Panc1 (cell line): ENCODE measurements around the gene SEH1L. TPM values are rescaled to one million over a fixed set of nuclear protein-coding genes. Genes with fewer than 3 reads are reported as not detected.

Experiments
- ATAC-seq: fragments of 200-7000 bp; cut with Tn5 transposase; 2 replicates; pipeline ENCODE4 v1.9.1; 2020; ENCODE audit warnings: mild to moderate bottlenecking, moderate library complexity
- BruUV-seq: library from RNA; stranded (reverse); fragments of 400-500 nt; replicated peaks from 2 replicates; lab custom pipeline; 2021; lab: Mats Ljungman, UMichigan
- CTCF ChIA-PET: fragments of 300-600 bp; sonication (Branson Sonifier 250); formaldehyde crosslinking; loops from one replicate; lab custom pipeline; 2022; ENCODE audit warnings: antibody characterized with exemption; lab: Charles Lee
- POLR2A ChIA-PET: fragments of 300-600 bp; sonication (Branson Sonifier 250); formaldehyde crosslinking; loops from one replicate; lab custom pipeline; 2022; ENCODE audit warnings: antibody characterized with exemption; lab: Charles Lee
- DNase-seq: peaks from one replicate; pipeline ENCODE4 v3.0.0-alpha.2; 2010; ENCODE audit warnings: low read depth, low spot score
- H3K27ac ChIP-seq: 2 replicates; pipeline ENCODE4 v1.5.1; 2011; ENCODE audit warnings: mild to moderate bottlenecking, low read length, inconsistent platforms
- H3K27me3 ChIP-seq: fragments of 200-500 bp; sonication (Bioruptor generic); 2 replicates; pipeline ENCODE4 v1.6.0; 2014; ENCODE audit warnings: low read length, inconsistent platforms; ENCODE audit not compliant: control insufficient read depth, insufficient read depth
- H3K36me3 ChIP-seq: fragments of 200-500 bp; sonication (Bioruptor generic); 2 replicates; pipeline ENCODE4 v1.5.1; 2014; ENCODE audit warnings: inconsistent platforms, mild to moderate bottlenecking, low read length, moderate library complexity; ENCODE audit not compliant: control insufficient read depth, insufficient read depth
- H3K4me1 ChIP-seq: 2 replicates; pipeline ENCODE4 v1.5.1; 2011; ENCODE audit warnings: inconsistent platforms, mild to moderate bottlenecking, low read length, moderate library complexity; ENCODE audit not compliant: control insufficient read depth, insufficient read depth
- H3K4me3 ChIP-seq, 2 experiments: 2 replicates each; pipeline ENCODE4 v1.5.1; 2011 to 2012; ENCODE audit warnings: low read depth in 2 of 2, low read length in 2 of 2, mild to moderate bottlenecking in 2 of 2, inconsistent platforms in 1 of 2, moderate library complexity in 1 of 2
- H3K9me3 ChIP-seq: fragments of 200-500 bp; sonication (Bioruptor generic); 2 replicates; pipeline ENCODE4 v1.5.1; 2014; ENCODE audit warnings: low read depth, mild to moderate bottlenecking, inconsistent platforms, low read length, moderate library complexity; ENCODE audit not compliant: control insufficient read depth, insufficient read depth
- POLR2AphosphoS5 ChIP-seq: IDR thresholded peaks from 2 replicates; pipeline ENCODE4 v1.6.1; 2012; ENCODE audit warnings: mild to moderate bottlenecking, low read depth, low read length, moderate library complexity
- SIN3A ChIP-seq: IDR thresholded peaks from 2 replicates; pipeline ENCODE4 v1.6.1; 2012; ENCODE audit warnings: low read depth, mild to moderate bottlenecking, low read length, moderate library complexity, borderline replicate concordance; ENCODE audit not compliant: insufficient read depth
- TCF7L2 ChIP-seq: IDR thresholded peaks from 2 replicates; pipeline ENCODE4 v1.6.1; 2011; ENCODE audit warnings: mild to moderate bottlenecking, low read depth, low read length, inconsistent platforms
- in situ Hi-C: cut with HindIII; loops from 2 replicates; pipeline ENCODE4 v1.10.0; 2016; ENCODE audit warnings: low sequenced_read_pairs, low pct_unique_long_range_greater_than_20kb
- intact Hi-C: fragments of 100-400 bp; cut with micrococcal nuclease; formaldehyde crosslinking; loops from one replicate; pipeline ENCODE4 v1.10.0; 2022; ENCODE audit not compliant: unreplicated experiment
- total RNA-seq: library from RNA; stranded (reverse); gene quantifications from one replicate; pipeline ENCODE4 v1.2.1, GENCODE V29; 2021; ENCODE audit not compliant: unreplicated experiment
- TF ChIP-seq, protein P1 (sequence below): fragments of 450-650 bp; IDR thresholded peaks from 2 replicates; pipeline ENCODE4 v1.5.1; 2017; ENCODE audit warnings: mild to moderate bottlenecking
- TF ChIP-seq, protein P2 (sequence below), 2 experiments: IDR thresholded peaks; 2 replicates each; pipeline ENCODE4 v1.6.1; 2011 to 2012; ENCODE audit warnings: low read depth in 2 of 2, control low read depth in 1 of 2, low read length in 1 of 2, mild to moderate bottlenecking in 1 of 2, moderate library complexity in 1 of 2; ENCODE audit not compliant: insufficient read depth in 1 of 2

Gene SEH1L
- total RNA-seq, 1 experiment from 2014 or later, result 86.5 TPM

DNA sequence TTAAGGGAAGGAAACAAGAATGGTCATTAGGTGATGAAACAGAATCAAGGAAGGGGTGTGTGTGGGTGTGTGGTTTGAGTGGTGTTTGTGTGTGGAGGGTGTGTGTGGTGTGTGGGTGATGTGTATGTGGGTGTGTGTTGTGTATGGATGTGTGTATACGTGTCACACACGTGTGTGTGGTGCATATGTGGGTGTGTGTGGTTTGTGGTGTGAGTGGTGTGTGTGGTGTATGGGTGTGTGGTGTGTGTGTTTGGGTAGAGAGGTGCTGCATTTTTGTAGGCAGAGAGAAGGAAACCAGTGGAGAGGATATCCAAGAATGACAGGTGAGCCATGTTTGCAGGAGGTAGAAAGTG, 42.3 kb downstream of the SEH1L start:
- in situ Hi-C loops (no loop called here), intact Hi-C loops (loop anchor here (5.0 kb wide), 1 partner anchor 167 kb away; no protein-coding TSS in a partner anchor)
- Histone ChIP-seq H3K27me3 (no peaks in the 10 kb centered on the region), H3K27ac (peak overlapping the region; percentile 96), H3K9me3 (no peaks in the 10 kb centered on the region), H3K4me1 (peaks cover 17% of the 10 kb centered on the region), H3K4me3 (peak overlapping the region; percentile 86 to 98), H3K36me3 (peaks cover 16% of the 10 kb centered on the region)
- TF ChIP-seq POLR2AphosphoS5, result no peak
- ATAC-seq, result no peak
- CTCF ChIA-PET, result no interaction called here
- POLR2A ChIA-PET, result no interaction called here
- BruUV-seq, result no TSS peak
- DNase-seq, result no peak

DNA sequence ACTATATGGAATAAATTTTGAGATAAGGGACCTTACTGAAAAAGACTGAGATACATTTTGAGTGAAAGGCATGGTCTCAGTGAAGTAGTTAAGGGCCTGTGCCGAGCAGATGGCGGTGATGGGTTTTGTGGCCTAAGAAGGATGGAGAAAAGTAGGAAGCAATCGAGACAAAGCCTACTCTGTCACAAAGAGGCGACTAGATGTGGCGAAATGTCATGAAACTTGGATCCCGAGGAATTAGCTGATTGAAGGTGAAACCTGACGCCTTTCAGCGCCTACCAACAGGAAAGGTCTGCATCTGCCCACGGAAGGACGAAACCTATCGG, 42.8 kb downstream of the SEH1L start:
- intact Hi-C loops, result loop anchor here (5.0 kb wide), 1 partner anchor 167 kb away; no protein-coding TSS in a partner anchor
- Histone ChIP-seq H3K4me3 (peak overlapping the region; percentile 86 to 98), H3K9me3 (no peaks in the 10 kb centered on the region), H3K4me1 (peaks cover 17% of the 10 kb centered on the region), H3K27me3 (no peaks in the 10 kb centered on the region), H3K36me3 (peaks cover 13% of the 10 kb centered on the region), H3K27ac (peak overlapping the region; percentile 96)
- POLR2A ChIA-PET, result interaction anchor here (0.5 to 0.6 kb wide), 3 partner anchors 19 to 190 kb away, joined by 3 to 4 read pairs (median 4); no protein-coding TSS in a partner anchor
- DNase-seq, result no peak
- no peak for TF ChIP-seq TCF7L2
- TF ChIP-seq POLR2AphosphoS5, result peak; percentile 12; the same call in 1 of the 2 replicates
- TF ChIP-seq, protein P1, sequence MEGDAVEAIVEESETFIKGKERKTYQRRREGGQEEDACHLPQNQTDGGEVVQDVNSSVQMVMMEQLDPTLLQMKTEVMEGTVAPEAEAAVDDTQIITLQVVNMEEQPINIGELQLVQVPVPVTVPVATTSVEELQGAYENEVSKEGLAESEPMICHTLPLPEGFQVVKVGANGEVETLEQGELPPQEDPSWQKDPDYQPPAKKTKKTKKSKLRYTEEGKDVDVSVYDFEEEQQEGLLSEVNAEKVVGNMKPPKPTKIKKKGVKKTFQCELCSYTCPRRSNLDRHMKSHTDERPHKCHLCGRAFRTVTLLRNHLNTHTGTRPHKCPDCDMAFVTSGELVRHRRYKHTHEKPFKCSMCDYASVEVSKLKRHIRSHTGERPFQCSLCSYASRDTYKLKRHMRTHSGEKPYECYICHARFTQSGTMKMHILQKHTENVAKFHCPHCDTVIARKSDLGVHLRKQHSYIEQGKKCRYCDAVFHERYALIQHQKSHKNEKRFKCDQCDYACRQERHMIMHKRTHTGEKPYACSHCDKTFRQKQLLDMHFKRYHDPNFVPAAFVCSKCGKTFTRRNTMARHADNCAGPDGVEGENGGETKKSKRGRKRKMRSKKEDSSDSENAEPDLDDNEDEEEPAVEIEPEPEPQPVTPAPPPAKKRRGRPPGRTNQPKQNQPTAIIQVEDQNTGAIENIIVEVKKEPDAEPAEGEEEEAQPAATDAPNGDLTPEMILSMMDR, result no peak
- BruUV-seq, result TSS peak; percentile 99
- CTCF ChIA-PET, result interaction anchor here (0.7 kb wide), 1 partner anchor 169 kb away, joined by 4 read pairs; no protein-coding TSS in a partner anchor
- in situ Hi-C loops, result no loop called here
- ATAC-seq, result peak; percentile 23

DNA sequence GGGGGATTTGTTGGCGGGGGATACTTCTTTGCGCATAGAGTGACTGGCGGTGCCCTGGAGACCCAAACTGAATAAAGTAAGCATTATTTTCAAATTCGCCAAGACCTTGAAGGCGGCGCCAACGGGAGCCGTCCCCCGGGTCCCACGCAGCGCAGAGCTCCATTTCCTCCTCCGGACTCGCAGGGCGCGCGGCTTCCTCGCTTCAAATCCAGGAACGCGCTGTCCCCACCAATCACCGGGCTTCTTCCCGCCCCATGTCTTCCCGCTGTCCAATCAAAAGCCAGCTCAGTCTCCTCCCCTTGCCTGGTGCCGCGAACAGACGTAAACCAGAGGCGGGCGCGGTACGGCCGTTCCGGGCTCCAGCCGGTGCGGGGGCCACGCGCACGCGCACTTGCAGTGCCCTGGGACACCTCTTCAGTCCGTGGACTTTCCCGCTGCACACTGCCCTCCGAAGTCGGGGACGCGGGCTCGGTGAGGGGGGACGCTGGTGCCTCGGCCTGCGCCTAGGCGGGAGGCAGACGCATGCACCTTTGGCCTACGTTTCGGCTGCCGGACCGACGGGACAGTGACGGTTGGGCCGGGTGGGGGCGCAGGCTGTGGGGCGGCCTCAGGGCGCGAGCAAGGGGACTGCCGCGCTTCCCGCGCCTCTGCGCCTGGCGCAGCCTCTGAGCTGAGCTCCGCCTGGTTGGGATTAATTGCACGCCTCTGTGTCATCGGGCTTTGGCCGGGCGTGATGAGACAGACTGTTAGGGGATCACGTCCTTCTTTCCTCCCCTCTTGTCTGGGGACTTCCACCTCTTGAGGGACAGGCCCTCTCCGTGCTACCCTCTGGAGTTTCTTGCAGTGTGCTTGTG, 43.4 kb downstream of the SEH1L start, which contains the start of gene CEP192:
Gene CEP192 (plus strand): TSS at position 396 of the 854 bp plus-strand sequence. CDS start 8,063 bp downstream, outside the sequence.
- DNase-seq, result peak; percentile 84
- H3K36me3 ChIP-seq, result peaks cover 11% of the 10 kb centered on the region
- peak within 1 kb of the TSS; percentile 86 to 98 for H3K4me3 ChIP-seq
- no TSS peak for BruUV-seq
- CTCF ChIA-PET, result interaction anchor here (0.7 kb wide), 1 partner anchor 168 kb away, joined by 4 read pairs; no protein-coding TSS in a partner anchor
- intact Hi-C loops (loop anchor here (5.0 kb wide), 1 partner anchor 166 kb away; no protein-coding TSS in a partner anchor), in situ Hi-C loops (no loop called here)
- no peaks in the 10 kb centered on the region for H3K27me3 ChIP-seq
- POLR2A ChIA-PET, result interaction anchor here (0.5 to 0.6 kb wide), 3 partner anchors 19 to 189 kb away, joined by 3 to 4 read pairs (median 4); no protein-coding TSS in a partner anchor
- peak within 1 kb of the TSS; percentile 96 for H3K27ac ChIP-seq
- TF ChIP-seq POLR2AphosphoS5, result peak; percentile 87
- TF ChIP-seq, protein P1, result 0 out of 2 replicates have a peak, but pooled peaks have one; percentile 15
- TF ChIP-seq TCF7L2, result peak; percentile 41; the same call in 1 of the 2 replicates
- TF ChIP-seq, protein P2, sequence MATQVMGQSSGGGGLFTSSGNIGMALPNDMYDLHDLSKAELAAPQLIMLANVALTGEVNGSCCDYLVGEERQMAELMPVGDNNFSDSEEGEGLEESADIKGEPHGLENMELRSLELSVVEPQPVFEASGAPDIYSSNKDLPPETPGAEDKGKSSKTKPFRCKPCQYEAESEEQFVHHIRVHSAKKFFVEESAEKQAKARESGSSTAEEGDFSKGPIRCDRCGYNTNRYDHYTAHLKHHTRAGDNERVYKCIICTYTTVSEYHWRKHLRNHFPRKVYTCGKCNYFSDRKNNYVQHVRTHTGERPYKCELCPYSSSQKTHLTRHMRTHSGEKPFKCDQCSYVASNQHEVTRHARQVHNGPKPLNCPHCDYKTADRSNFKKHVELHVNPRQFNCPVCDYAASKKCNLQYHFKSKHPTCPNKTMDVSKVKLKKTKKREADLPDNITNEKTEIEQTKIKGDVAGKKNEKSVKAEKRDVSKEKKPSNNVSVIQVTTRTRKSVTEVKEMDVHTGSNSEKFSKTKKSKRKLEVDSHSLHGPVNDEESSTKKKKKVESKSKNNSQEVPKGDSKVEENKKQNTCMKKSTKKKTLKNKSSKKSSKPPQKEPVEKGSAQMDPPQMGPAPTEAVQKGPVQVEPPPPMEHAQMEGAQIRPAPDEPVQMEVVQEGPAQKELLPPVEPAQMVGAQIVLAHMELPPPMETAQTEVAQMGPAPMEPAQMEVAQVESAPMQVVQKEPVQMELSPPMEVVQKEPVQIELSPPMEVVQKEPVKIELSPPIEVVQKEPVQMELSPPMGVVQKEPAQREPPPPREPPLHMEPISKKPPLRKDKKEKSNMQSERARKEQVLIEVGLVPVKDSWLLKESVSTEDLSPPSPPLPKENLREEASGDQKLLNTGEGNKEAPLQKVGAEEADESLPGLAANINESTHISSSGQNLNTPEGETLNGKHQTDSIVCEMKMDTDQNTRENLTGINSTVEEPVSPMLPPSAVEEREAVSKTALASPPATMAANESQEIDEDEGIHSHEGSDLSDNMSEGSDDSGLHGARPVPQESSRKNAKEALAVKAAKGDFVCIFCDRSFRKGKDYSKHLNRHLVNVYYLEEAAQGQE (IDR thresholded peaks at IDR 0.05; ENCODE audit: insufficient read depth in 1 of 2, low read depth in 2 of 2, low read length in 1 of 2), result peak in 1 of 2 experiments; percentile 71; a peak in 2 of 4 replicates
- TF ChIP-seq SIN3A, result peak; percentile 45; the same call in 1 of the 2 replicates
- H3K9me3 ChIP-seq, result no peaks in the 10 kb centered on the region
- peak; percentile 96 for ATAC-seq
- peaks cover 17% of the 10 kb centered on the region for H3K4me1 ChIP-seq
